HG03103 (cell line): ENCODE results near the gene YY1.

Experiments
- ATAC-seq: cut with Tn5 transposase; IDR thresholded peaks from one replicate; pipeline ENCODE4 v1.9.1; 2021; ENCODE audit warnings: low read depth; ENCODE audit not compliant: unreplicated experiment

YY1 gene

DNA sequence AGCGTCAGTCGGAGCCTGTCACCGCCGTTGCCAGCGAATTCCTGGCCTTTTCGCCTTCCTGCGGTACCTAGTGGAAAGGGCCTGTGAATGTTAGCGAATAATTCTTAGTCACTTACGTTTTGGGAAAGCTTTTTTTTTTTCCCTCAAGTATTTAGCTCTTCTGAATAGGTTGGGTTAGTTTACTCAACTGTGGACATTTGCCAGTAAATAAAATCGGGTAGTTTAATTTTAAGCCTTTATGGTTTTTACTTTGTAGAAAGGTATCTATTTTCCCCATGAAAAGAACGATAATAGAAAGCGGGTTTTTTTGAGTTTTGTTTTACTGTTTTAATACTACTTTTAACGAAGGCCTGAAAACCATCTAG lies 1.7 kb downstream of the YY1 start:
- no peak for ATAC-seq

DNA sequence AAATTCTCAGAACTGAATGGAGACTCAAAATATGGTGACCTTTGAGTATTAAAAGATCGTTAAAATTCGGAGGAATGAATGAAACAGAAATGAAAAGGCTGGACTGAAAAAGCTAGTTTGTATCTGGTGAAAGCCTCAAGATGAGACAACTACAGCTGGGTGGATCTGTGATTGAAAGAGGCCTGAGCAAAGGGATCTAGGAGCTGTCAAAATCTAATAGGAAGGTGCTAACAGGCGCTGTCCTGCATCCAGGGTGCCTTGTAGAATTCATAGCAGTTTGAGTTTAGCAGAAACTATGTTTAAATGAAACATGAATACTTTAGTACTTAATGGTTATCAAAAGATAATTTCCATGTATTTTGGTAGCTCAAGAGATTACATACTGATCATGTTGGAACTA lies 2.3 kb downstream of the YY1 start:
- no peak for ATAC-seq

DNA sequence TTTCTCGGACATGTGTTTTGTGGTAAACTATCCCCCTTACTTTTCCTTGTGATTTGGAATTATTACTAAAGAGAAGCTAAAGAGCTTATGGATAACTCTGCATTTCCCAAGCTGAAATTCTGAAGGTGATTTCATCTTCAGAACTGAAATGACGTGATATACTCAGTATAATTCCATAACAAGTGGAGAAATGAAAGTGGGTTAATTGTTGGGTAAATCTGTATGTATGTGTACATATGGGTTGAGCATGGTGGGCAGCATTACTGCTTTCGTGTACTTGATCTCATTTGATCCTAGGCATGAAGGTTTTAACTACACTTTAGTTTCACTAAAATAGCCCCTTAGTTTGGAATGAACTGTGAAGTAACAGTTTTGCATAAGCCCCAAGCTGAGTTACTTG lies 4.1 kb downstream of the YY1 start:
- ATAC-seq: no peak

DNA sequence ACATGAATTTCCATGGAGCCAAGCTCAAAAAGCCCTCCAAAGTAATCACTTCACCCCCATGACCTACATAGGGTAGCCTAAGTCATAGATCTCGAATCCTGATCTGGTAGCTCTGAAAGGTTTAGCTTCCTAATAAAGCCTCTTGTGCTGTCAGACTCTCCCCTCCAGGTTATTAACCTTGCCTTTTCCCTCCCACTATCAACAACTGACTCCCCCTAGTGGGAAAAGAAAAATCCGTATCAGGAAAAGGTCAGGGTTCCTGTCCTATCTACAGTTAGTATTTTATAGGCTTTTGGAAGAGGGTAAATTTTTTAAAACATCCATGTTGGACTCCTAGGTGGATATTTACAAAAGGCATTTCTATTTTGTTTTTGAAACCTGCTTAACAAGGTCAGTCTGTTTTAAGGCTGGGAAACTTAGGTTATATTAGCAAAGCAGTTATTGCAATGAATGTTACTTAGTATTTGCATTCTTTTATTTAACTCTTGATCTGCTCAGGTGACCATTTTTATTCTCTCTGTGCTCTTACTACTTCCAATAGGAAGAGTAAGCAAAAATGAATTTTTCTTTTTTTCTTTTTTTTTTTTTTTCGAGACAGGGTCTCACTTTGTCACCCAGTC lies 8.0 kb downstream of the YY1 start:
- no peak for ATAC-seq

DNA sequence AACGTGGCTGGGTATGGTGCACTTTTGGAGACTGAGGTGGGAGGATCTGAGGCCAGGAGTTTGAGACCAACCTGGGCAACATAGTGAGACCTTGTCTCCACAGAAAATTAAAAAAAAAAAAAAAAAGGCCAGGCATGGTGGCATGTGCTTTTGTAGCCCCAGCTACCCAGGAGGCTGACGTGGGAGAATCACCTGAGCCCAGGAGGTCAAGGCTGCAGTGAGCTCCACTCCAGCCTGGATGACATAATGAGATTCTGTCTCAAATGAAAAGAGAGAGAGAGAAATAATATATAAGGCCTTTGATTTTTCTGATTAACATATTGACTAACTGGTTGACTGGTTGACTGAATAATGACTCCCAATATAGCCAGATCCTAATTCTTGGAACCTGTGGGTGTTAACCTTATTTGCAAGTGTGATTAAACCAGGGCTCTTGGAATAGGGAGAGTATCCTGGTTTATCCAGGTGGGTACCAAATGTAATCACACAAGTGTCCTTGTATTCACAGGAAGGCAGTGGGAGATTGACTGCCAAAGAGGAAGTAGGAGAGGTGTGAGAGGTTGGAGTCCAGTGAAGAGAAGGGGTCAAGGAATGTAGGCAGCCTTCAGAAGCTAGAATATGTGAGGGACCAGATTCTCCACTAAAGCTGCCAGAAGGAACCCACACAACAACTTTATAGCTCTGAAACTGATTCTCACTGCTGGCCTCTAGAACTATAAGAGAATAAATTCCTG lies 12.0 kb downstream of the YY1 start:
- ATAC-seq: no peak

DNA sequence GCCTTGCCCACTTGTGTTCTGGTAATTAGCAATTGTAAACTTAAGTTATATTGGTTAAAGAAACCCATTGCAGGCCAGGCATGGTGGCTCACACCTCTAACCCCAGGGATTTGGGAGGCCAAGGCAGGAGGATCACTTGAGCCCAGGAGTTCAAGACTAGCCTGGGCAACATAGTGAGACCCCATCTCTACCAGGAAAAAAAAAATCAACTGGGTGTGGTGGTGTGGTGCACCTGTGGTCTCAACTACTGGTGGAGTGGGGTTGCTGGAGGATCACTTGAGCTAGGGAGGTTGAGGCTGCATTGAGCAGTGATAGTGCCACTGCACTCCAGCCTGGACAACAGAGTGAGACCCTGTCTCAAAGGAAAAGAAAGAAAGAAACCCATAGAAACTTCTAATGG lies 13.7 kb downstream of the YY1 start:
- no peak for ATAC-seq

DNA sequence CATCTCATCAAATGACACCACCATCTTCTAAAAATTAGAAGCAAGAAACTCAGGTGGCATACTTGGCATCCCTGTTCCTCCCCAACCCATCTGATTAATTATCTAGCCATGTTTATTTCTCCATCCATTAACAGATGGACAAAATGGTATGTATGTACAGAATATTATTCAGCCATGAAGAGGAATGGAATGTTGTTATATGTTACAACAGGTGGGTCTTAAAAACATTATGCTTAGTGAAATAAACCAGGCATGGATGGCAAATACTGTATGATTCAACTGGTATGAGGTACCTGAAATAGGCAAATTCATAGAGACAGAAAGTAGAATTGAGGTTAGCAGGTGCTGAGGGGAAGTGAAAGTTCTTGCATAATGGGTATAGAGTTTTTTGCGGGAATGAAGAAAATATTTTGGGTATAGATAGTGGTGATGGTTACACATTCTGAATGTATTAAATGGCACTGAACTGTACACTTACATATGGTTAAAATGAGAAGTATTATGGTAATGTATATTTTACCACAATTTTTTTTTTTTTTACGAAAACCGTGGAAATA lies 17.5 kb downstream of the YY1 start:
- peak; percentile 73 for ATAC-seq

DNA sequence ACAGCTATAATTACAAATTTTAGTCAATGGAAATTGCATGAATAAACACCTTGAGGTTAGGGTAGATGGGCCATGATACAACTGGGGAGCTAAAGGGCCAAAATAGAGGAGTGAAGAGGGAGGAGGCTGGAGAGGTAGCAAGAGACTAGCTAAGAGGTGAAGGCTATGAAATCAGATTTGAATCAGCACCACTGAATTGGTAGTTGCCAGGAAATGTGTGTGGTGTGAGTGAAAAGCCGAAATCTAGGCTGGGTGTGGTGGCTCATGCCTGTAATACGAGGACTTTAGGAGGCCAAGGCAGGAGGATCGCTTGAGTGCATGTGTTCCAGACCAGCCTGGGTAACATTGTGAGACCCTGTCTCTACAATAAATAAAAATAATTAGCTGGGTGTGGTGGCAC lies 22.7 kb downstream of the YY1 start:
- peak; percentile 54 for ATAC-seq

DNA sequence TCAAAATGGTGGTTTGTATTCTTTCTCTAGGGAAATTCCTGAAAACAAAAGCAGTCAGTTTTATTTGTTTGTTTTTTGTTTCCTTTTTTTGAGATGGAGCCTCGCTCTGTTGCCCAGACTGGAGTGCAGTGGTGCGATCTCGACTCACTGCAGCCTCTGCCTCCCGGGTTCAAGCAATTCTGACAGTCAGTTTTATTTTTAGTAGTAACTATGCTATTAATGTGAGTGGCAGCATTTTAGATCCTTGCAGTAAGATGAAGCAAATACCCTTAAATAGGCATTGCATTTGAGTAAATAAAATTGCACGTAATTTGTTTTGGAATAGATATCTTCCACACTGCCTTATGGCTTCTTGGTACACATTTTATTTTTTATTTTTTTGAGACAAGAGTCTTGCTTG lies 23.6 kb downstream of the YY1 start:
- ATAC-seq: no peak

DNA sequence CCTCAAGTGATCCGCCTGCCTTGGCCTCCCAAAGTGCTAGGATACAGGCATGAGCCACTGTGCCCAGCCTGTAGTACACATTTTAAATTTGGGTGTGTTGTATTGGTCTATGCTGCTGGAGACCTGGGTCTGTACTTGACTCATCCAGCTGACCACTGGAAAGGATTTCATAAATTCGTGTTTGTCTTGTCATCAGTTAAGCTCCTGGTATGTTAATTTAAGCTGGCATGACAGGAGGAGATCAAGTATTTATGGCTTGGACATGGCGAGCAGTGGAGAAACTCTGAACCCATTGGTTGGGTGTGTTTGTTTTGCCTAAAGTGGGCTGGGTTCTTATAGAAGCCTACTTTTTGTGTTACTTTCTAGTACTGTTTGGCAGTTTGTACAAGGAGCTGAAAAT lies 24.2 kb downstream of the YY1 start:
- no peak for ATAC-seq

DNA sequence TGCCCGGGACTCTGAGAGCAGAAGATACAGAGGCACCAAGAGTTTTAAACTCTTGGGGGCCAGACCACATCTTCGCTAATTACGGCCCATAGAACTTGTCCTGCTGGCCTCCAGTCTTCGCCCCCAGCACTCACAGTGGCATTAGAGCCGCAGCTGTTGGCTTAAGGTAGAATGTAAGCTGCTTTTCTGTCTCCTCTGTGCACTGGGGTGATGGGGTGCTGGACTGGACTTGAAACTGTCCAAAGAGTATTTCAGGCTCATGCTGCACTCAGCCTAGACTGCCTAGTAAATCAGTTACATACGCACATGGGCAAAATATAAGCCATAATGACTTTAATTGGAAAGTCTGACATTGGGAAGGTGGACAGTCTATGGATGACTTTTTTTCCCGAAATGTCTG lies 29.0 kb downstream of the YY1 start:
- ATAC-seq: no peak

DNA sequence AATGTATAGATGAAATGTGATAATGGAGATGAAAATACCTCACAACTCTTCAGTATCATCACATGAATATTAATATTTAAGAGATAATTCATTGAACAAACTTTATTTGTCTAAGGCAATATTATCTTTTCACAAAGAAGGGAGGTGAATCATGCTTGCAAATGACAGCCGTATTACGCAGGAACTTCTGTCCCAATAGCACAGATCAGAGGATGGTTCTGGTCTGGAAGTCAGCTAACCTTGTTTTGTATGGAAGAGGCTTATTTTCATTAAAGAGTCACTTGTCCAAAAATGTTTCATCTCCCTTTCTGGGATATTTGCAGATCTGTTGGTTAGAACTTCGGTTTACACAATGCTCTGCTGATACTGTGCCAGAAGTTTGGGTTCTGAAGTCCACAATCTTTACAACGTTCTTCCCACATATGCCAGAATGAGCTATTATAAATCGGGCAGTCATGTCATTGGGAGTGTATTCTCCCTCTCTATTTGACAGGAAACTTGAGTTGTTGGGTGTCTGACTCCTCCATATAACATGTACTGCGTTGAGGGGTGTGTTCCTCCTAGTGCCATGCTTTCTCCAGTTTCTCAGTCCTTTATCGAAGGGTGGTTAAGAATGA lies 29.8 kb downstream of the YY1 start:
- no peak for ATAC-seq

DNA sequence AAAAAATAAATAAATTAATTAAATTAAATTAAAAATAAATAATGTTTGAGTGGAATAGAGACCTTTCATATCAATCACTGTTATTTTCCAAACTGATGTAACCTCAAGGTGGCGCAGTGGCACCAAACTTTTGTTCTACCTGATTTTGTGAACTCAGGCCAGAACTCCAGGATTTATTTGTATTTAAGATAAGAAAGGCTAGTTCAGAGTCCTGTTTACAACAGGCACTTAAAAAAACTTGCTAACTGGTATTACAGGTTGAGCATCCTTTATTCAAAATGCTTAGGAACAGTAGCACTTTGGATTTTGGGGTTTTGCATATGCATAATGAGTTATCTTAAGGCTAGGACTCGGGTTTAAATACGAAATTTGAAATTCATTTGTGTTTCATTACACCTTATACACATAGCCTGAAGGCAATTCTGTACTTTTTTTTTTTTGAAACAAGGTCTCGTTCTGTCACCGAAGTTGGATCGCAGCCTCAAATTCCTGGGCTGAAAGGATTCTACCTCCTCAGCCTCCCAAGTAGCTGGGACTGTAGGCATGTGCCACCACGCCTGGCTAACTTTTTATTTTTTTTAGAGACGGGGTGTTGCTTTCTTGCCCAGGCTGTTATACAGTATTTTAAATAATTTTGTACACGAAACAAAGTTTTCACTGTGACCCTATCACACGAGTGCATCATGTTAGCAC lies 32.4 kb downstream of the YY1 start:
- no peak for ATAC-seq

DNA sequence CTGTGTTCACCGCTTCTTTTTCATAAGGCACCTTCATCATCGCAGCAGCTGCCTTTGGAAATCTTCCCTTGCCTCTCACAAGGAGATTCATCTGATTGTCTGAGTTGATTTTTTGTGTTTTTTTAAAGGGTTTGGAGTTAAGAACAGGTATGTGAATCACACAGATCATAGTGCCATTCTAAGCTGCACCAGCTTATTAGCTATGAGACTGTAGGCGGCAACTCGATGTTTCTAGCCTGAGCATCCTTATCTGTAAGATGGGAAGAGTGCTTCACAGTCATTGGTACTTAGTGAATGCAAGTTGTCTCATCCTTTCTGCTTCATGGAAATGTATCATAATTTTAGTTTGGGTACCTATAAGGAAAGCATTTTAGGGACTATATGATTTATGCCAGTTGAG lies 35.3 kb downstream of the YY1 start:
- no peak for ATAC-seq

DNA sequence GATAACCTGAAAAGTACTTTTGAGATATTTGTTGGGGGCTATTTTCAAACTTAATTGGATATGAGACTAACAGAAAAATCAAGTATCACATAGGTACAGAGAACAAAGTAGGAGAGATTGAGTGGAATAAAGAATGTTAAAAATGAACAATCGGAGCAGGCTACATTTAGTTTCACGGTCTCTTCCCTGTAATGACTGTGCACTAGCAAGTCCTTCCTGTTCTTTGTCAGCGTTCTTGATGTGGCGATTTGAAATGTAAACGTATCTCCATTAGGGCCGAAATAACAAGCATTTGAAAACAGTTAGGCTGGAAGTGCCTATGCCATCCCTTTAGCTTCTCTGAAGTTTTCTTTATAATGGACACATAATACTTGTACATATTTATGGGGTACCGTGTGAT lies 36.3 kb downstream of the YY1 start:
- no peak for ATAC-seq

DNA sequence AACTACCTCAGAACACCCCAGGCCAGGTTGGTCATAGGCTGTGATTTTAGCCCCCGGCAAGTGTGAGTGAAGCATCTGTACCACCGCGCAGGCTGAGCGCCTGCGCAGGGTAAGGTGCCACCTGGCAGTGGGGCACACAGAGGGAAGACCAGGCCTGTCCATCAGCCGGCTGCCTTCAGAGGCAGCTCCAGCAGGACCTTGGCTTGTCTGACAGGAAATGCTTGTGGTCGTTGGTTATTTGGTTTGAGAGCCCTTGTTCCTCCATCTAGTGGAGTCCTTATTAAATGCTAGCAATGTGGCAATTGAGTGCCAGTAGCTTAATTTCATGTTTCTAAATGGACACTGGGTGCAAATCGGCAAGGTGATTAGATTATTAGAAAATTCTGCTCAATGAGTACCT lies 39.8 kb downstream of the YY1 start:
- ATAC-seq: peak; percentile 53

DNA sequence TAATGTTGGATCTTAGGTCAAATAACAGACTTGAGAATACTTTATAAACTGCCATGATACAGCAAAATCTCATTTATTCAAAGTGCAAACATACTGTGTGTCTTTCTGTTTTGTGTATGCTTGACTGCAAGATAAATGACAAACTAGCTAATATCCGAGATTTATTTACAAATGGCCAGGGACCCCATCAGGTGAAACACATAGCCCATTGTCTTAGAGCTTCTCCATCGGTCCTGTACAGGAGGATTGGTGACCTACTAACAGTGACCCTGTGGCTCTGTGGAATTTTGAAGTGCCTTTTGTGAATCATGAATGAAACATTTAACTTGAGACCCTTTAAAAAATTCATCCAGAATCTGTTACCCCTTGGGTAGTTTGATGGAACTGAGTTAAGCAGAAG lies 40.2 kb downstream of the YY1 start:
- no peak for ATAC-seq

DNA sequence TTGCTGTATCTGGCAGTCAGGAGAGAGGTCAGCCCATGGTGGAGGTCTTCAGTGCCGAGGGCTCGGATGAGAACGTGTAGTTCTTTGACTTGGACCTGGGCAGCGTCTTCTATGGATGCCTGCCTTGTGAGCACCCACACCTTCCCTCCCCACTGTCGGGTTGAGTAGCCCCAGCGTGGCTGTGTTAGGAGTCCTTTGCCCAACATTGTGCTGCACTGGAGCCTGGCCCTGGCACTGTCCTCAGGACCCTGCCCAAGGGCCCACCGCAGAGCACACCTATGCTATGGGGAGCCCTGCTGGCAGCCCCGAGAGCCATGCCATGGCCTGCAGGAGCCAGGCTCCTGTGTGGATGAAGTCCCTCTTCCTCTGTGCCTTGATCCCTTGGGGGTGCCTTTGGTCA lies 40.6 kb downstream of the YY1 start:
- ATAC-seq: no peak

DNA sequence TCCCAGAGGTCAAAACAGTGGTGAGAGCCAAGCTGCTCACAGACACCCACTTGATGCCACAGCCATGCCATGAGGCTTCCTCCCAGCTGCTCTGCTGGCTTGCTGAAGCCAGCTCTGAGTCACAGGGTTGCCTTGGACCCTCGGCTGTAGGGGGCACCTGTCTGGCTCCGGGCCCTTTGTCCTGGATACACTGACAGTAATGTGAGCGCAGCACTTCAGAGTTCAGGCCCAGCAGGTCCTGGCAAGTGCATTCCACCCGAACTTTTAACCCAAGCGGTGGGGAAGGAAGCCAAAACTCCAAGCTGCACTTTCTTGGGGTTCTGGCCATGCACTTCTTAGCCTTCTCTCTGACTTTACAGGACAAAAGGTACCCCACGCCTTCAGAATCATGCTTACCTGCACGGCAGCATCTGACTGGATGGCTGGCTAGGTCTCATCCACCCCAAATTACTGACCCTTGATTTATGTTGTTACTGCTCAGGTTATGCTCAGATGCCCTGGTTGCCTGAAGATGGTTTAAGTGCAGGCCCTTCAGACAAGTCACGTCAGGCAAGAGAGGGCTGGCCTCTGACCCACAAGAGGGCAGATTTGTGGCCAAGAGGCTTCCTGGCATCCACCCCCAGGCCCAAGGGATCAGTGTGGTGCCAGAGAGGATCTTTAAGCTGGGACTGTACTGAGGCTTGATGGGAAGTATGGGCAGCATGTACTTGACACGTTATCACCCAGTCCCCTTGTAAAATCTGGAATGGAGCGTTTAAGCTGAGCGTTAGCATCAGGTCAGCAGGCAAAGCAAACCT lies 42.5 kb downstream of the YY1 start:
- ATAC-seq: no peak

DNA sequence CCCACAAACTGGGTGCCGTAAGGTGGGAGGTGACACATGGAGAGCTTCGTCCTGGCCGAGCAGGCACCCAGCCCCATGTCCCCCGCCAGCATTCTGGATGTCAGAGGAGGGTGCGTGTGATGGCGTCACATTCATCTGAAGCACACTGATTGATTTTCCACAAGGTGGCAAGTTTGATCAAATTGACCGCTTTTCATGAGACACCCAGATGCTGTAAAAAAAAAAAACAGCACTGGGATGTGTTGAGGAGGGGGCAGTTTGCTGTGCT lies 43.1 kb downstream of the YY1 start:
- no peak for ATAC-seq
